DMS114 treated with DMSO at 0.1 percent for 48 hours (cell line): Measurements from ENCODE around the gene KDM7A.
"Not testable (repeated sequence)": the region's sequence is repeated elsewhere in the genome, so short reads cannot be mapped to it uniquely, and the experiment has no call there.

Experiments used
- DNase-seq: peaks from one replicate; lab custom pipeline; 2025; ENCODE audit not compliant: unreplicated experiment; lab: John Stamatoyannopoulos, UW

KDM7A gene

GRCh38 chr7:140162081-140162480 is 14.7 kb downstream of the KDM7A start:
- not testable (repeated sequence) for DNase-seq

GRCh38 chr7:140161047-140161446 is 15.7 kb downstream of the KDM7A start:
- no peak for DNase-seq

- no peak for DNase-seq
Measured at GRCh38 chr7:140160308-140160707, 16.5 kb downstream of the KDM7A start.

- no peak for DNase-seq
Measured at GRCh38 chr7:140159497-140159896, 17.3 kb downstream of the KDM7A start.

- DNase-seq, result no peak
Measured at GRCh38 chr7:140156460-140157080, 20.2 kb downstream of the KDM7A start.

GRCh38 chr7:140155428-140155827 is 21.4 kb downstream of the KDM7A start:
- no peak for DNase-seq

GRCh38 chr7:140153666-140154161 is 23.1 kb downstream of the KDM7A start:
- no peak for DNase-seq

- no peak for DNase-seq
Measured at GRCh38 chr7:140146574-140146973, 30.2 kb downstream of the KDM7A start.

- no peak for DNase-seq
Measured at GRCh38 chr7:140145709-140146108, 31.1 kb downstream of the KDM7A start.

GRCh38 chr7:140144821-140145220 is 32.0 kb downstream of the KDM7A start:
- DNase-seq, result no peak

- no peak for DNase-seq
Measured at GRCh38 chr7:140143997-140144396, 32.8 kb downstream of the KDM7A start.

GRCh38 chr7:140142031-140142430 is 34.8 kb downstream of the KDM7A start:
- no peak for DNase-seq

GRCh38 chr7:140141256-140141655 is 35.5 kb downstream of the KDM7A start:
- DNase-seq, result no peak

GRCh38 chr7:140137078-140137477 is 39.7 kb downstream of the KDM7A start:
- no peak for DNase-seq

GRCh38 chr7:140136073-140136472 is 40.7 kb downstream of the KDM7A start:
- no peak for DNase-seq

- DNase-seq, result no peak
Measured at GRCh38 chr7:140134039-140134438, 42.7 kb downstream of the KDM7A start.

- DNase-seq, result no peak
Measured at GRCh38 chr7:140127360-140128127, 49.2 kb downstream of the KDM7A start.

GRCh38 chr7:140126435-140127034 is 50.2 kb downstream of the KDM7A start:
- no peak for DNase-seq

GRCh38 chr7:140122965-140123364 is 53.8 kb downstream of the KDM7A start:
- no peak for DNase-seq

- DNase-seq, result no peak
Measured at GRCh38 chr7:140121326-140121725, 55.5 kb downstream of the KDM7A start.

GRCh38 chr7:140114817-140115216 is 62.0 kb downstream of the KDM7A start:
- not testable (repeated sequence) for DNase-seq

GRCh38 chr7:140108777-140109176 is 68.0 kb downstream of the KDM7A start:
- not testable (repeated sequence) for DNase-seq
